K562 (cell line): ENCODE results near the gene SEMA6B.

Source experiments
- ARID1B ChIP-seq: fragments of 450-650 bp; IDR thresholded peaks from 2 replicates; pipeline ENCODE4 v1.6.1; 2016; ENCODE audit warnings: antibody characterized with exemption, mild to moderate bottlenecking, inconsistent platforms
- POLR2A ChIP-seq: fragments of 450-650 bp; conservative IDR thresholded peaks from 2 replicates; pipeline ENCODE4 v1.6.1; 2016
- RAD51 ChIP-seq: fragments of 450-650 bp; IDR thresholded peaks from 2 replicates; pipeline ENCODE4 v1.7.1; 2016; ENCODE audit warnings: low read depth, mild to moderate bottlenecking, borderline replicate concordance
- ZNF143 ChIP-seq: sonication (generic); formaldehyde crosslinking; IDR thresholded peaks from 2 replicates; pipeline ENCODE4 v1.9.0; 2022; ENCODE audit warnings: mild to moderate bottlenecking, missing genetic modification reagents
- TF ChIP-seq, protein P1 (sequence below): sonication (generic); formaldehyde crosslinking; IDR thresholded peaks from 2 replicates; pipeline ENCODE4 v1.9.0; 2022; ENCODE audit warnings: mild to moderate bottlenecking, missing genetic modification reagents
- TF ChIP-seq, protein P2 (sequence below): fragments of 250-450 bp; sonication (Bioruptor Pico); IDR thresholded peaks from 2 replicates; pipeline ENCODE4 v1.4.0; 2020

DNA sequence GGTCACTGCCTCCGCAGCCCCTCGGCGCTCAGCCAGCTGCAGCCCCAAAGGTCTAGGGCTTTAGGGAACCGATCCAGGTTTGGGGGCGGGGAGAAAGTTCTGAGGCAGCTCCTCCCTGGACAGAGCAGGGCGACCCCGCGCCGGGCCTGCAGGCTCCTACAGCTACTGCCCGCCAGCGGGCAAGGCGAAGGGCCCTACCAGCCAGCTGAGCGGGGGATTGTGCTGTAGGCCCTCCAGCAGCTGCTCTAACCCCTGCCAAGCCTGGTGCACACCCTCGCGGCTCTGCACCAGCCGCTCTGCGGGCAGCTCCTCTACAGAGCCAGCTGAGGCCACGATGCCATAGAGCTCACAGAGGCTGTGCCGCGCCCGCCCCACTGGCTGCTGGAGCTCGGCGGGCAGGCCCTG is 55.2 kb downstream of the SEMA6B start:
- TF ChIP-seq, protein P1, sequence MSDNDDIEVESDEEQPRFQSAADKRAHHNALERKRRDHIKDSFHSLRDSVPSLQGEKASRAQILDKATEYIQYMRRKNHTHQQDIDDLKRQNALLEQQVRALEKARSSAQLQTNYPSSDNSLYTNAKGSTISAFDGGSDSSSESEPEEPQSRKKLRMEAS (CRISPR knock-in tag) = no peak
- TF ChIP-seq ARID1B (no peak), POLR2A (no peak), RAD51 (no peak), ZNF143 (CRISPR knock-in tag) (no peak)
- TF ChIP-seq, protein P2, sequence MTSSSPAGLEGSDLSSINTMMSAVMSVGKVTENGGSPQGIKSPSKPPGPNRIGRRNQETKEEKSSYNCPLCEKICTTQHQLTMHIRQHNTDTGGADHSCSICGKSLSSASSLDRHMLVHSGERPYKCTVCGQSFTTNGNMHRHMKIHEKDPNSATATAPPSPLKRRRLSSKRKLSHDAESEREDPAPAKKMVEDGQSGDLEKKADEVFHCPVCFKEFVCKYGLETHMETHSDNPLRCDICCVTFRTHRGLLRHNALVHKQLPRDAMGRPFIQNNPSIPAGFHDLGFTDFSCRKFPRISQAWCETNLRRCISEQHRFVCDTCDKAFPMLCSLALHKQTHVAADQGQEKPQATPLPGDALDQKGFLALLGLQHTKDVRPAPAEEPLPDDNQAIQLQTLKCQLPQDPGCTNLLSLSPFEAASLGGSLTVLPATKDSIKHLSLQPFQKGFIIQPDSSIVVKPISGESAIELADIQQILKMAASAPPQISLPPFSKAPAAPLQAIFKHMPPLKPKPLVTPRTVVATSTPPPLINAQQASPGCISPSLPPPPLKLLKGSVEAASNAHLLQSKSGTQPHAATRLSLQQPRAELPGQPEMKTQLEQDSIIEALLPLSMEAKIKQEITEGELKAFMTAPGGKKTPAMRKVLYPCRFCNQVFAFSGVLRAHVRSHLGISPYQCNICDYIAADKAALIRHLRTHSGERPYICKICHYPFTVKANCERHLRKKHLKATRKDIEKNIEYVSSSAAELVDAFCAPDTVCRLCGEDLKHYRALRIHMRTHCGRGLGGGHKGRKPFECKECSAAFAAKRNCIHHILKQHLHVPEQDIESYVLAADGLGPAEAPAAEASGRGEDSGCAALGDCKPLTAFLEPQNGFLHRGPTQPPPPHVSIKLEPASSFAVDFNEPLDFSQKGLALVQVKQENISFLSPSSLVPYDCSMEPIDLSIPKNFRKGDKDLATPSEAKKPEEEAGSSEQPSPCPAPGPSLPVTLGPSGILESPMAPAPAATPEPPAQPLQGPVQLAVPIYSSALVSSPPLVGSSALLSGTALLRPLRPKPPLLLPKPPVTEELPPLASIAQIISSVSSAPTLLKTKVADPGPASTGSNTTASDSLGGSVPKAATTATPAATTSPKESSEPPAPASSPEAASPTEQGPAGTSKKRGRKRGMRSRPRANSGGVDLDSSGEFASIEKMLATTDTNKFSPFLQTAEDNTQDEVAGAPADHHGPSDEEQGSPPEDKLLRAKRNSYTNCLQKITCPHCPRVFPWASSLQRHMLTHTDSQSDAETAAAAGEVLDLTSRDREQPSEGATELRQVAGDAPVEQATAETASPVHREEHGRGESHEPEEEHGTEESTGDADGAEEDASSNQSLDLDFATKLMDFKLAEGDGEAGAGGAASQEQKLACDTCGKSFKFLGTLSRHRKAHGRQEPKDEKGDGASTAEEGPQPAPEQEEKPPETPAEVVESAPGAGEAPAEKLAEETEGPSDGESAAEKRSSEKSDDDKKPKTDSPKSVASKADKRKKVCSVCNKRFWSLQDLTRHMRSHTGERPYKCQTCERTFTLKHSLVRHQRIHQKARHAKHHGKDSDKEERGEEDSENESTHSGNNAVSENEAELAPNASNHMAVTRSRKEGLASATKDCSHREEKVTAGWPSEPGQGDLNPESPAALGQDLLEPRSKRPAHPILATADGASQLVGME (CRISPR knock-in tag) = no peak
